GM12878 (cell line): Measurements from ENCODE around the gene SELENOO. TPM values are rescaled to one million over a fixed set of nuclear protein-coding genes. Genes with fewer than 3 reads are reported as not detected.

Experiments
- ATF7 ChIP-seq: fragments of 450-650 bp; IDR thresholded peaks from 2 replicates; pipeline ENCODE4 v1.6.1; 2016; ENCODE audit warnings: low read depth, mild to moderate bottlenecking
- CEBPZ ChIP-seq: fragments of 150-350 bp; IDR thresholded peaks from 2 replicates; pipeline ENCODE4 v1.6.1; 2016; ENCODE audit warnings: low read depth, low read length
- CUX1 ChIP-seq: IDR thresholded peaks from 2 replicates; pipeline ENCODE4 v1.6.1; 2012; ENCODE audit warnings: improper control_type of control experiment, low read depth, low read length; ENCODE audit not compliant: insufficient replicate concordance
- HCFC1 ChIP-seq: fragments of 150-350 bp; IDR thresholded peaks from 2 replicates; pipeline ENCODE4 v1.6.1; 2014; ENCODE audit warnings: low read length
- LARP7 ChIP-seq: fragments of 450-650 bp; IDR thresholded peaks from 2 replicates; pipeline ENCODE4 v1.6.1; 2017; ENCODE audit warnings: mild to moderate bottlenecking
- MEF2B ChIP-seq: fragments of 450-650 bp; IDR thresholded peaks from 2 replicates; pipeline ENCODE4 v1.6.1; 2018; ENCODE audit warnings: mild to moderate bottlenecking, moderate library complexity; ENCODE audit not compliant: partially characterized antibody, poor library complexity, severe bottlenecking
- MLLT1 ChIP-seq: fragments of 450-650 bp; IDR thresholded peaks from 2 replicates; pipeline ENCODE4 v1.6.1; 2016; ENCODE audit warnings: mild to moderate bottlenecking
- NKRF ChIP-seq: fragments of 450-650 bp; conservative IDR thresholded peaks from 2 replicates; pipeline ENCODE4 v1.6.1; 2017; ENCODE audit warnings: mild to moderate bottlenecking, moderate library complexity
- POLR2AphosphoS5 ChIP-seq: IDR thresholded peaks from 2 replicates; pipeline ENCODE4 v1.6.1; 2011; ENCODE audit warnings: mild to moderate bottlenecking, low read length, inconsistent platforms
- RFX5 ChIP-seq: IDR thresholded peaks from 2 replicates; pipeline ENCODE4 v1.6.1; 2011; ENCODE audit warnings: low read depth, low read length, improper control_type of control experiment
- TCF7 ChIP-seq: IDR thresholded peaks from 2 replicates; pipeline ENCODE4 v1.6.1; 2014; ENCODE audit warnings: antibody characterized with exemption, borderline replicate concordance
- ZNF24 ChIP-seq: fragments of 450-650 bp; IDR thresholded peaks from 2 replicates; pipeline ENCODE4 v1.6.1; 2017; ENCODE audit warnings: antibody characterized with exemption, mild to moderate bottlenecking
- ZNF622 ChIP-seq: fragments of 450-650 bp; IDR thresholded peaks from 2 replicates; pipeline ENCODE4 v1.6.1; 2017; ENCODE audit warnings: mild to moderate bottlenecking, inconsistent platforms
- polyA plus RNA-seq, 11 experiments: library from polyadenylated mRNA; depleted of rRNA in 4 of 11; unstranded in 6 of 11; stranded (reverse) in 5 of 11; fragments of >200 nt; fragmentation: Nextera tagmentation in 4 of 11; fragmentation: Illumina TruSeq in 1 of 11; extraction: Ambion mirVana in 4 of 11; extraction: Trizol in 1 of 11; gene quantifications; 1 replicate in 1 of 11; 2 replicates in 10 of 11; pipeline versions ENCODE4 v1.2.1 to v1.2.3, GENCODE V29; 2011 to 2016; ENCODE audit warnings: inconsistent platforms in 2 of 11, missing spikeins in 2 of 11, low read depth in 1 of 11
- total RNA-seq, 4 experiments: library from RNA; depleted of rRNA in 3 of 4; stranded (reverse); fragments of >200 nt in 3 of 4; fragmentation: Illumina TruSeq in 1 of 4; extraction: Trizol in 1 of 4; gene quantifications; 2 replicates each; pipeline versions ENCODE4 v1.2.1 to v1.2.3, GENCODE V29; 2013 to 2021
- TF ChIP-seq, protein P1 (sequence below): fragments of 150-350 bp; IDR thresholded peaks from 2 replicates; pipeline ENCODE4 v1.6.1; 2014; ENCODE audit warnings: mild to moderate bottlenecking, low read depth, low read length

SELENOO gene
- total and polyA plus RNA-seq, 10 of the 15 experiments (the other 5 are each of a cell fraction or from before 2014, with no cell fraction given), result 0.42 to 23.3 (median 3.3) TPM

DNA sequence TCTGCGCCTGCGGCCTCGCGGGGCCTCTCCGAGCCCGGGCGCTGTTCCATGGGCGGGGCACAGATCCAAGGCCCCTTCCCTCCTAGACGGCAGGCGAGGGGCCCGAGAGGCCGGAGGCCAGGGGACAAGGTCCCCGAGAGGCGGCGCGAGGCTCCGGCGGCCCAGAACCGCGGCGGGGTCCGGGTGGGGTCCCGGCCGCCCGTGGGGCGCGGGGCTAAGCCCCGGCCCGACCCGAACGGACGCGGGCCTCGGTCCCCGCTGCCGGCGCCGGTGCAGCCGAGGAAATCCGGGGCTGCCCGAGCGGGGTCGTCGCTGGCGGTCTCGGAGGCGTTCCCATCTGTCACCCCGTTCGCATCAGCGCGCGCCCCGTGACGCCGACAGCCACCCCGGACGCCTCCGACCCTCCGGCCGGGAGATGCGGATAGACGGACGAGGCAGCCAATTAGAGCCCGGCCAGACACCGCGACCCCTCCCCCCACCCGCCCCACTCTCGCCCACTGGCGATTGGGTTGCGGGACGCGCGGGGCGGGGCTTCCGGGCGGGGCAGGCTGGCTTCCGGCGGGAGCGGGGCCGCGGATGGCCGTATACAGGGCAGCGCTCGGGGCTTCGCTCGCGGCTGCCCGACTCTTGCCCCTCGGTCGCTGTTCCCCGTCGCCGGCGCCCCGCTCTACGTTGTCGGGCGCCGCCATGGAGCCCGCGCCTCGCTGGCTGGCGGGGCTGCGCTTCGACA, at the start of gene SELENOO (continued):
- TF ChIP-seq CUX1 (no peak), RFX5 (no peak), HCFC1 (peak; percentile 64), NKRF (peak; percentile 67), POLR2AphosphoS5 (no peak), TCF7 (no peak), MEF2B (no peak), ZNF622 (no peak), MLLT1 (no peak), LARP7 (peak; percentile 35; the same call in 1 of the 2 replicates), CEBPZ (no peak), ATF7 (no peak), ZNF24 (no peak)
- TF ChIP-seq, protein P1, sequence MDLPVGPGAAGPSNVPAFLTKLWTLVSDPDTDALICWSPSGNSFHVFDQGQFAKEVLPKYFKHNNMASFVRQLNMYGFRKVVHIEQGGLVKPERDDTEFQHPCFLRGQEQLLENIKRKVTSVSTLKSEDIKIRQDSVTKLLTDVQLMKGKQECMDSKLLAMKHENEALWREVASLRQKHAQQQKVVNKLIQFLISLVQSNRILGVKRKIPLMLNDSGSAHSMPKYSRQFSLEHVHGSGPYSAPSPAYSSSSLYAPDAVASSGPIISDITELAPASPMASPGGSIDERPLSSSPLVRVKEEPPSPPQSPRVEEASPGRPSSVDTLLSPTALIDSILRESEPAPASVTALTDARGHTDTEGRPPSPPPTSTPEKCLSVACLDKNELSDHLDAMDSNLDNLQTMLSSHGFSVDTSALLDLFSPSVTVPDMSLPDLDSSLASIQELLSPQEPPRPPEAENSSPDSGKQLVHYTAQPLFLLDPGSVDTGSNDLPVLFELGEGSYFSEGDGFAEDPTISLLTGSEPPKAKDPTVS, result no peak
